GM19239 (cell line): ENCODE data around the gene MIA2.
"Not testable (repeated sequence)": the region's sequence is repeated elsewhere in the genome, so short reads cannot be mapped to it uniquely, and the experiment has no call there.

ENCODE experiments used
- DNase-seq: peaks from one replicate; pipeline ENCODE4 v3.0.0; 2011; ENCODE audit warnings: low spot score; ENCODE audit not compliant: insufficient read length
- FAIRE-seq: peaks from 2 replicates; lab custom pipeline; 2011; peaks lifted over from hg19 to GRCh38; lab: Jason Lieb, UNC

Gene MIA2

DNA sequence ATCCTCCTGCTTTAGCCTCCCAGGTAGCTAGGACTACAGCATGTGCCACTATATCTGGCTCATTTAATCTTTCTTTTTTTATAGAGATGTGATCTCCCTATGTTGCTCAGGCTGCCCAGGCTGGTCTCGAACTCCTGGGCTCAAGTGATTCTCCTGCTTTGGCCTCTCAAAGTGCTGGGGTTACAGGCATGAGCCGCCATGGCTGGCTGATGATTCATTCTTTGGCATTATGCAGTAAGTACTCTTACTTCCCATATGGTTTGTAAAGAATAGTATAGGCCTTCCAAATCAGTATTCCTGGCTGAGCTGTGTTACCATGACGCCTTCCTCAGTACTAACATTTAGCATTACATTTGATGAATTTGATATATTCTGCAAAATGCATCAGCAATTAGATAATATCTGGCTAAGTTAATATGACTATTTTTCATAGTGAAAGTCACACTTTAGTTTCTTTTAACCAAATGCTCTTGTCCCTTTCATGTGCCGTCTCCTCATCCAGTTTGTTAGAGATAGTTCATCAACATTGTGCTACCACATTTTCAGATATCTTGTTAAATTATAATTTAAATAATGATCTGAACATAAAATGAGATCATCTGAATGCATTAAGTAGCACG lies 3.2 kb upstream of the MIA2 start:
- no peak for DNase-seq
- no peak for FAIRE-seq

- DNase-seq (peak; percentile 23), FAIRE-seq (peak; percentile 85)
Observed at GRCh38 chr14:39231751-39232553, 1.8 kb upstream of the MIA2 start.

DNA sequence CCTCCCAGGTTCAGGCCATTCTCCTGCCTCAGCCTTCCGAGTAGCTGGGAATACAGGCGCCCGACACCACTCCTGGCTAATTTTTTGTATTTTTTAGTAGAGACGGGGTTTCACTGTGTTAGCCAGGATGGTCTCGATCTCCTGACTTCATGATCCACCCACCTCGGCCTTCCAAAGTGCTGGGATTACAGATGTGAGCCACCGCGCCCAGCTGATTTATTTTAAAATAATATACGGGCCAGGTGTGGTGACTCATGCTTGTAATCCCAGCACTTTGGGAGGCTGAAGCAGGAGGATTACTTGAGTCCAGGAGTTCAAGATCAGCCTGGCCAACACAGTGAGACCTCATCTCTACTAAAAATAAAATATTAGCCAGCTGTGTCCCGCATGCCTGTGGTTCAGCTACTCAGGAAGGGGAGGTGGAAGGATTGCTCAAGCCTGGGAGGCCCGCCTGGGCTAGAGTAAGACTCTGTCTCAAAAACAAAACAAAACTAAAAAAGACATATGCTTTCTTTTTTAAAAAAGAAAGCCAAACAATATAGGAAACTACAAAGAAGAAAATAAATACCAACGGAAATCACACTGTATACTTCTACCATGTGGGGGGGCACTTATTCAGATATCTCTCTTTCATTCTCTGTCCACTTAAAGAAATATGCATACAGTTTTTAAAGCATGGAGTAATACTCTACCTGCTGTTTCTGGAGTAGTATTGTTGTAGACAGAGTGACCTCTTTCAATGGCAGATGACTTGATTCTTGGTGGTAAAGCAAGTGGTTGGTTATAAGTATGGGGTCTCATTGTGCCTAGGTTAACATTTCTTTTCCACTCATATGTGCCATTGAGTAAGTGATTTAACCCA lies 930 bp upstream of the MIA2 start:
- peak; percentile 52 for FAIRE-seq
- DNase-seq: peak; percentile 4

DNA sequence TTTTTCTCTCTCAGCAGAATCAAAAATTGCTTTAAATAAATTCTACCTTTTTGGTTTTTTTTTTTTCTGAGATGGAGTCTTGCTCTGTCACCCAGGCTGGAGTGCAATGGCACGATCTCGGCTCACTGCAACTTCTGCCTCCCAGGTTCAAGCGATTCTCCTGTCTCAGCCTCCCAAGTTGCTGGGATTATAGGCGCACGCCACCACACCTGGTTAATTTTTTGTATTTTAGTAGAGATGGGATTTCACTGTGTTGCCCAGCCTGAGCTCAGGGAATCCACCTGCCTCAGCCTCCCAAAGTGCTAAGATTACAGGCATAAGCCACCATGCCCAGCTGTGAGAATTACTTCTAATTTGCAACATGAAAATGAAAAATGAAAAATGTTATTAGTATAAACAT lies 1.3 kb downstream of the MIA2 start:
- DNase-seq, FAIRE-seq: not testable (repeated sequence)

- not testable (repeated sequence) for DNase-seq, FAIRE-seq
Observed at GRCh38 chr14:39235466-39235865, 1.8 kb downstream of the MIA2 start.

DNA sequence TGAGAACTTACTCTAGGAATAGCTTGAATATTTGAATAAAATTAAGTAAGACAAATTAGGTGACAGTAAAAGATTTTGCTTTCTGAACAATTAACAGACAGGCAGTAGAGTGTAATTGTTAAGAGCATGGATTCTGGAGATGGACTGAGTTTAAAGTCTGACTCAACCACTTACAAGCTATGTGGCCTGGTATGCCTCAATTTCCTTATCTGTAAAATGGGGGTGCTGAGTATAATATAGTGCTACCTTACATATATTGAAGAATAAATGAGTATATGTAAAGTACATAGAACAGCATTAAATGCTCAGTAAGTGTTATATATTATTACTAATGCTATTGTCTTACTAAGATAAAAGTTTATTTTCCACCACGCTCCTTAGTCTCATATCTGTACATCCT lies 7.1 kb downstream of the MIA2 start:
- FAIRE-seq: no peak
- DNase-seq: no peak

DNA sequence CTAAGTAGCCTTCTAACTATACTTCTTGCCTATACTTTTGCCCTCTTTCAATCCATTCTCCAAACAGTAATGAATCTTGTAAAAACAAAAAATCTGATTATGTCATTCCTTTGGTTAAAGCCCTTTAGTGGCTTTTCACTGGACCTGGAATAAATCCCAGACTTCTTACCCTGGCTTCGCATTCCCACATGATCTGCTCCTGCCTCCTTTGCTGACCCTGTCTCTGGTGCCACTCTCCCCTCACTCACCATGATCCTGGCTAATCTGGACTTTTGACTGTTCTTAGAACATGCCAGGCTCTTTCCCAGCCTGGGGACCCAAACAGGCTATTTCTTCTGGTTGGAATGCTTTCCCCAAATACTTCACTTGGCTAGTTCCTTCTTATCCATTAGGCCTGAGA lies 7.9 kb downstream of the MIA2 start:
- DNase-seq (no peak), FAIRE-seq (no peak)

GRCh38 chr14:39243831-39244230 lies 10.1 kb downstream of the MIA2 start:
- DNase-seq (no peak), FAIRE-seq (no peak)

DNA sequence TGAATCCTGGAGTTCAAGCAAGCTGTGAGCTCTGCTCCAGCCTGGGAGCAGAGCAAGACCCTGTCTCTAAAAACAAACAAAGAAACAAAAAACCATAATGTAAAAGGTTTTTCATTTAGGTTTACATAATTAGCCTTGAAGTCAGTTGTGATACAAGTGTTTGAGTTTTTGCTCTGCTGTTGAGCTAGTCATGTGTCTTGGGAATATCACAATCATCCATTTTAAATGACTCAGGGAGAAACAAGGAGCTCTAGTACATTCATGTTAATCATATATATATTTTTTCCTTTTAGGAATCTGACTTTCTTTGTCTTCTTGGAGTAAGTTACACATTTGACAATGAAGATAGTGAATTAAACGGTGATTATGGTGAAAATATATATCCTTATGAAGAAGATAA lies 12.9 kb downstream of the MIA2 start:
- FAIRE-seq (no peak), DNase-seq (no peak)

- no peak for FAIRE-seq
- DNase-seq: no peak
Observed at GRCh38 chr14:39247256-39247655, 13.5 kb downstream of the MIA2 start.

DNA sequence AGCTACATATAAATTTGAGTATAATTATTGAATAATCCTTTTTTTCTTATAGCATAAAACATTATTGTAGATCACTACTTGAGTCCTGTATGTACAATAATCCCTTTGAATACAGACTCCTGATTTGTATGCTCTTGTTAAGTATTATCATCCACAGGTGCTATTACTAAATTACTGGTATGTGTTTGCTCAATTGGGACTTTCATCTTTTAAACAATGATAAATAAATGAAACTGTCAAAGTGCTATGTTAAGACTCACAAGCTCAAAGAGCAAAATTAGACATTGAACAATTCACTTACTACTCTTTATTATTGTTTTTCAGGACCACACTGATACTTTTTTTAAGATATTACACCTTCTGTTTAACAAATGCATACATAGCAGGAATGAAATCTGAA lies 17.8 kb downstream of the MIA2 start:
- no peak for FAIRE-seq

GRCh38 chr14:39257388-39257787 lies 23.7 kb downstream of the MIA2 start:
- DNase-seq, FAIRE-seq: not testable (repeated sequence)

More for the DNA sequence above, 17.8 kb downstream of the MIA2 start:
- no peak for DNase-seq

GRCh38 chr14:39258782-39259545 lies 25.2 kb downstream of the MIA2 start:
- FAIRE-seq: no peak
- DNase-seq: no peak

DNA sequence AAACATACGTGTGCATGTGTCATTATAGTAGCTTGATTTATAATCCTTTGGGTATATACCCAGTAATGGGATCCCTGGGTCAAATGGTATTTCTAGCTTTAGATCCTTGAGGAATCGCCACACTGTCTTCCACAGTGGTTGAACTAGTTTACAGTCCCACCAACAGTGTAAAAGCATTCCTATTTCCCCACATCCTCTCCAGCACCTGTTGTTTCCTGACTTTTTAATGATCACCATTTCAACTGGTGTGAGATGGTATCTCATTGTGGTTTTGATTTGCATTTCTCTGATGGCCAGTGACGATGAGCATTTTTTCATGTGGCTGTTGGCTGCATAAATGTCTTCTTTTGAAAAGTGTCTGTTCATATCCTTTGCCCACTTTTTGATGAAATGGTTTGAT lies 26.4 kb downstream of the MIA2 start:
- FAIRE-seq, DNase-seq: not testable (repeated sequence)

- not testable (repeated sequence) for DNase-seq, FAIRE-seq
Observed at GRCh38 chr14:39262214-39262613, 28.5 kb downstream of the MIA2 start.

- no peak for FAIRE-seq
- no peak for DNase-seq
Observed at GRCh38 chr14:39264057-39264456, 30.3 kb downstream of the MIA2 start.

GRCh38 chr14:39264558-39264957 lies 30.8 kb downstream of the MIA2 start:
- no peak for FAIRE-seq
- no peak for DNase-seq

DNA sequence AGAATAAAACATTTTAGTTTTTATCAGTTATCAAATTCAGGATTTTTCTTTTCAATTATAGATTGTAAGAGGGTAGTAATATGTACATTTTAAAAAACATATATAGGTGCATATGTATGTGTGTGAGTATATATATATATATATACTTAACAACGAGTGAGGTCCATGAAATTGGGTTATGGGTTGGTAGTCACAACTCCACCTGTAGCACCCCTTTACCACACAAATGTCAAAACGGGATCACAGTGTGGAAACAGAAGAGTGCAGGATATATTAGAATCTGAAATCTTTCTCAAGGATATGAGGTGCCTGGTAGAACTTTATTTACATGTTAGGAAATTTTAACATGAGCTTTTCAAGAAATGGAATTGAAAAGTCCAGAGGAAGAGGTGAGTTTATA lies 31.3 kb downstream of the MIA2 start:
- FAIRE-seq: no peak
- no peak for DNase-seq

GRCh38 chr14:39265806-39266524 lies 32.2 kb downstream of the MIA2 start:
- FAIRE-seq (peak; percentile 33), DNase-seq (no peak)
